Activated CD4-positive, alpha-beta T cell treated with anti-CD3 and anti-CD28 coated beads, Interleukin-2, amount 50 U/mL, for 4 hours (primary cell): ENCODE results near the gene BCAR3.
"Not testable (repeated sequence)": the region's sequence is repeated elsewhere in the genome, so short reads cannot be mapped to it uniquely, and the experiment has no call there.

ENCODE experiments used
- DNase-seq, 2 experiments: peaks; one replicate each; pipeline ENCODE4 v3.0.0-alpha.2; 2020

The BCAR3 gene

DNA sequence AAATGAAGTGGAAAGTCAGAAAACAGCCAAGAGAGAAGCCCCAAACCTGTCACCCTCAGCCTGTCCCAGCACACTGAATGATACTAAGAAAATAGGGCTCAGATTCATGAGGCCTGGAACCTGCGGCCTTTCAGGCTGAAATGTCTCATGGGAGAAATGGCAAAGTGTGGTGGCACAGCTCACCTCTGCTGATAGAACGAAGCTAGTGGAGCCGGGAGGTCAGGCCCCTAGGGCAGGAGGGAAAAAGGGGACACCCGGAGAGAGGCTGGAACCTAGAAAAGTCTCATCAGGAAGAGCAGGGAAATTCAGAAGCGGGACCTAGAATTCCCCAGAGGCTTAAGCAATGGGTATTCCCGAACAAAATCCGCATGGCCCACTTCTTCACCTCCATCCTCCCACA is 107.1 kb downstream of the BCAR3 start:
- DNase-seq: no peak

DNA sequence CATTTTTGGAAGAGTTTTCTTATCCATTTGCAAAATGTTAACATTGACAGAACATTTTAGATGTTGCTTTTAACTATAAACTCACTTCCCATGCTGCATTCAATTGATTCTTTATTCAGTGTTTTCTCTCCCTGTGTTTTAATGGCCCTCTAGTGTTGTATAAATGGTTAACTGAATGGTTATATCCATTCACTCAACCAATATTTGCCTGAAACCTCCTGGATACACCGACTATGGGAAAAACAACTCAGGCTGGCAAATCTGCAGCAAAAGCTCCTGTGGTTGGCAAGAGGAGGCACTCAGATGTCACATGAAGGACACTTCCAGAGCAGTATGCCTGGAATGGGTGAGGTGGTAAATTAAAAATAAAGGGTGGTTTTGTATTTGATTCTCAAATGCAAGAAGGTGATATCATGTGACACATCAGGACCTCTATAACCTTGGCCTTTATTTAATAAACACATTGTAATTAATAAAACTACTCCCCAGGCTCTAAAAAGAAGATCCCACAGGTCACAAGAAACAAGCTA is 107.6 kb downstream of the BCAR3 start:
- DNase-seq: no peak

DNA sequence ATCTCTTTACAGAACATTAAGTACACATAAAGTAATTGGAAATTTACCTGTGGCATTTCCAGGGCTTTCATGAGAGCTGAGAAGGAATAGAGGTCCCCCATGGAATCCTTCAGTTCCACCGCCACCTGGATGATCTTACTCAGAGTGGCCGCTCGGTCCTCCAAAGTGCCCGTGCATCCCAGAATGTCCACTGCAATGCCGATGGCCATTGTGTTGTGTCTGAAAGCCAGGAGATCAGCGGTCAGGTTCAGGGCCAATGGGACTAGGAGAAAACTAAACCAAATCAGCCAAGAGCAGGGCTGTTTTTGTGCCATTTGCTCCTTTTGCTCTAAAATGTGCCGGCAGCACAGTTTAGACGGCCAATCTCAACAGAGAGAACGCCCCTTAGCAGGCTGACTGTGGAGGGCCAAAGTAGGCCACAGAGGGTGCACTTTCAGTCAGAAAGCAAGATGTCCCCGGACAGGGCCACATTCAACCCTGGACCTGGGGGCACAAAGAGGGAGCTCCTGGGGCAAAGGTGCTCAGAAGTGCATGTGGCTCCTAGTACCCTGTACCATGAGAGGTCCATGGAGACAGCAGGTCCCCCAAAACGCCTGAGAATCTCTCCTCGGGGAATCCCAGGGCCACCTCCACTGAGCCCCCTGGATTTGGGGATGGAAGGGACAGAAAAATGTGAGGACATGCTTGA is 109.9 kb downstream of the BCAR3 start:
- no peak for DNase-seq

DNA sequence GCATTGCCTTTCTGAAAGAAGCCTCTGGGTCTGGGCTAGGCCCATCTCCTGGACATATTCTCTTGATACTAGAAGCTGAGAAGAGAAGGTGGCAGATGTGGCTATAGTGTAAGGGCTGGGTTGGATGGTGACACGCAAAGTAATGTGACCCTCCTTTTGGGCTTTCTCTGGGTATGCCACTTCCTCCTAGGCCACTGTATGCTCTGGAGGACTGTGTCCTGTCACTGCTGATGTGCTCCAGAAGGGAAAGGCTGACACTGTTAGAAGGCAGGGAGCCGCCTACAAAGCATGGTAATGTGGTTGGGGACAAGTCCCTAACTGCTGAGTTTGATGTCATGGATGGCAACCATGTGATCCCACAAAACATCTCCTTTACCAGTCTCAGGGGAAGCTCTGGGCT is 112.1 kb downstream of the BCAR3 start:
- no peak for DNase-seq

DNA sequence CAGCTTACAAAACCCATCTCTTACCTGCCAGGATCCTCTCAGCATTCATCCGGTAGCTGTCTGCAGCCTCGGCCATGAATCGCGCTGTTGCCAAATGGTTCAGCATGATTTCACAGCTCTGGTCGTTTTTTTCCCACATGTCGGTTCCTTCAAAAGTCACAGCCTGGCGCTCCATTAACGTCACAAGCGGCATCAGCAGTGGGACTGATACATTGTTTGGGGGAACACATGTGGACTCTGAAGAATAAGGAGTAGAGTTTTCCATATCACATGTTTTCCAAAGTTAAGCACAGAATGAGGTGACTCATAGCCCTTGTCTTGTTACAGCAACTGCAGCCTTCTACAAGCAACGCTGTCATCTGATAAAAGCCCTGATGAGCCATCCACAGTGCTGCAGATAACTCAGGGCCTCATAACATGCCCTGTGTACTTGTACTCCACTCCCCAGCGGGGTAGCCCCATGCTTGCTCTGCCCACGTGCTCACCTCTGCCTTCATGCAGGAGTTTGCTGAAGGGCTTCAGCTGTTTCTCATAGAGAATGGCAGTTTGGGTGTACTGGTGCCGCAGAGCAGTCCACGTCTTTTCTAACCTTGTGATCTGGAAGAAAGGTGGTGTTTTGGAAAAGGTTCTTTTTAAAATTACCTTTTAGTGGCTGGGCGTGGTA is 114.2 kb downstream of the BCAR3 start:
- DNase-seq: no peak

DNA sequence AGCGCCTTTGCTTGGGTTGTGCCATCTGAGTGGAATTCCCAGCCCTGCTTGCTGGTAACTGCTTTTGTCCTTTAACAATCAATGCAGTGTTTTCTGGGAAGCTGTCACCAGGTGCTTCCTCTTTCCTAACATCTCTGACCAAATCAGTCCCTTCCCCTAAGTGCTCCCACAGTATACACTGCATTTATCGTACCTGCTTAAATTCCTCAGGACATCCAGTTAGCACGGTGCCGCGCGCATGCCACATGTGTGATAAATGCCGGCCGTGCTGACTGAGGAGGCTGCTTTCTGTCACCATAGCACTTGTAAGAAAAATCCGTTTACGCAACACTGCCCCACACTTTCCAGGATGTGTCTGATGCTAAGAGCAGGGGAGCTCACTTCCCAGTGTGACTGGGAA is 115.4 kb downstream of the BCAR3 start:
- no peak for DNase-seq

DNA sequence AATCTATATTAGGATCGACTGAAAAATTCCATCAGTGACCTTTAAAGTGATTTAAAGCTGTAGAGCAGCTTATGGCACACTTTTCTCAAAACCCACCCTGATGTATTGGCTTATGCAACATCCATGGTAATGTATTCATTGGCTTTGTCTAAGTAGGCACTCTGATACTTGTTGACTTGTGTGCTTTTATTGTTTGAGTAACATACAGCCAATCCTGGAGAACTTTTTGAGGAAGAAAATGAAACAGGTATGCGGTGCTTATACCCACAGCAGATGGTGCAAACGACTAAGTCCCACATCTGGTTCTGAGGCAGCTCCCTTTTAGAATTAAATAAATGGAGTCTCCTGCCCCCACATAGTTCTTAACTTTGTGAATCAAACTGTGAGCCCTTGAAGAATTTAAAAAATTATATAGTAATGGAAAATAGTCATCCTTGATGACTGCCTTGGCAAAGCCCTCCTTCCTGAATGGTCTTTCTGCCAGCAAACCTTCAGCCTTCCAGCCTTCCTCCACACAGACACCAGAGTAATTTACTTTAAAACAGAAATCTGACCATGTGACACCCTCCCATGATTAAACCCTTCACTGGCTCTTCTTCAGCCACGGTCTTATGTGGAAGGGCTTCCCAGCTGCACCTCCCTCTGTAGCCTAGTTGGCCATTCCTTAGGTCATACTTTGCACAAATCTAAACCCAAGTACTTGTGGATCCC is 116.0 kb downstream of the BCAR3 start:
- no peak for DNase-seq

DNA sequence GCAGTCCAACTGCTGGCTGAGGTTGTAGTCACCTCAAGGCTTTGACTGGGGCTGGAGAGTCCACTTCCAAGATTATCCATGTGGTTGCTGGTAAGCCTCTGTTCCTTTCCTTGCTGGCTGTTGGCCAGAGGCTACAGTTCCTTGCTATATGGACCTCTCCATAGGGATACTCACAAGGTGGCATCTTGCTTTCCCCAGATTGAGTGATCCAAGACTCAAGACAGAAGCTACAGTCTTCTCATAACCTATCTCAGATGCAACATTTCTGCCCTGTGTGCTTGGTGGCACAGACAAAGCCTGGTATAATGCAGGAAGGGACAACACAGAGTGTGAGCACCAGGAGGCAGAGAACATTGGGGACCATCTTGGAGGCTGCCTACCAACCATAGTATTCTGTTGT is 121.9 kb downstream of the BCAR3 start:
- DNase-seq: no peak

DNA sequence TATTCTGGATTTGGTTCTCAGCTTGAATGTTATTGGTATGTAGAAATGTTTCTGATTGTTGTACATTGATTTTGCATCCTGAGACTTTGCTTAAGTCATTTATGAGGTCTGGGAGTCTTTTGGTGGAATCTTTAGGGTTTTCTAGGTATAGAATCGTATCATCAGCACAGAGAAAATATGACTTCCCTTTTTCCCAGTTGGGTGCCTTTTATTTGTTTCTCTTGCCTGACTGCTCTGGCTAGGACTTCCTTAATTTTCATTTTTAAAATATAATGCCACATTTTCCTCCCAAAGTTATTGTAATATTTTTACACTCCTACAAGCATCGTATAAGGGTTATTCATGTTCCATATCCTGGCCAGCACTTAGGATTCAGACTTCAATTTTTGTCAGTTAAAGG is 122.6 kb downstream of the BCAR3 start:
- no peak for DNase-seq

DNA sequence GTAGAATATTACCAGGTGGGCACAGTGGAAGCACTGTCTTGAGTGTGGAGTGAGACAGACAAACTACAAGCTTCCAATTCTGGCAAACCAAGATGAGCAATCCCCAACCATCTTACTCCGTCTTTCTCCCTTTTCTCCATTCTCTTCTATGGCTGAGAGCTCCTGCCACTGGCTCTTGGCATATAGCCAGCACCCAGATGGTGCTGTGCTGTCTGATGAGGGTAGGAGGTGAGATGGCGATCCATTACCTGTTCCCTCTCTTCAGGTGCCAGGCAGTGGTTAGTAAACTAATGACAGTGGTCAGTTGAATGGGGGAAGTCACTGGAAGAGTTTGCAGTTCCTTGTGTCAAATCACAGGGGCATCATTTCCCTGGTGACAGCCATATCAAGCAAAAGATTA is 125.3 kb downstream of the BCAR3 start:
- DNase-seq: no peak

DNA sequence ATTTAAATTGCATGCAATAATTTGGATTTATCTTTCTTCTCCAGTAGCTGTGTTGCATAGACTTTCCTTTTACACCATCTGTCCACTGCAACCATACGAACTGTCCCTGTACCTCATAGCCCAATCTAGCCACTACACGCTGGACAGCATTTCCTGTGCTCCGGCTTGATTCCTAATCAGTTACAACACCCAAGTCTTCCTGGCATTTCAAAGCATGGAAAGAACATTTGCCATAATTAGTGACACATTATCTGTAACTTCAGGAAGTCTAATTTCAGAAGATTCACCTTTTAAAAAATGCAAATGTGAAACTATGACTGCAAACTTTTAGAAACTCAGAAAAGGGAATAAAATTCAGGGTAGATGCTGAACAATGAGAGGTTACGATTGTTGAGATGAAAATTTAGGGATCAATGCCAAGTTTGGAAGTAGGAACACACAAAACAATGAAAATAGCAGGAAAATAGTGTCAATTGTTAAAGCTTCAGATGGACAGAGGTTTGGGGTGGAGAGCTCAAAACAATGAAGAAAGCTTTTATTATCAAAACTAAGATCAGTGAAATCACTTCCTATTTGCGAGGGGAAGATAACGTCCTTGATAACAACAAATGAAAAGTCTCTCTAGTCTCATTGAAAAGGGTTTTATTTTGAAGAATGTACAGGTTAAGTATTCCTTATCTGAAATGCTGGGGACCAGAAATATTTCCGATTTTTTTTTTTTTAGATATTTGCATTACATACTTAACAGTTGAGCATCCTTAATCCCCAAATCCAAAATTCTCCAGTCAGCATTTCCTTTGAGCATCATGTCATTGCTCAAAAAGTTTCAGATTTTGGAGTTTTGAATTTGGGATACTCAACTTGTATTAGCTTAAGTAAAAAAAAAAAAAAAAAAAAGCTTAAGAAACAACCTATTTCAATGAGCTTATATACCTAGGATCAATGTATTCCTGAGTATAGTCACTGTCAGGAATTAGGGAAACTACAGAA is 126.5 kb downstream of the BCAR3 start:
- DNase-seq: no peak

DNA sequence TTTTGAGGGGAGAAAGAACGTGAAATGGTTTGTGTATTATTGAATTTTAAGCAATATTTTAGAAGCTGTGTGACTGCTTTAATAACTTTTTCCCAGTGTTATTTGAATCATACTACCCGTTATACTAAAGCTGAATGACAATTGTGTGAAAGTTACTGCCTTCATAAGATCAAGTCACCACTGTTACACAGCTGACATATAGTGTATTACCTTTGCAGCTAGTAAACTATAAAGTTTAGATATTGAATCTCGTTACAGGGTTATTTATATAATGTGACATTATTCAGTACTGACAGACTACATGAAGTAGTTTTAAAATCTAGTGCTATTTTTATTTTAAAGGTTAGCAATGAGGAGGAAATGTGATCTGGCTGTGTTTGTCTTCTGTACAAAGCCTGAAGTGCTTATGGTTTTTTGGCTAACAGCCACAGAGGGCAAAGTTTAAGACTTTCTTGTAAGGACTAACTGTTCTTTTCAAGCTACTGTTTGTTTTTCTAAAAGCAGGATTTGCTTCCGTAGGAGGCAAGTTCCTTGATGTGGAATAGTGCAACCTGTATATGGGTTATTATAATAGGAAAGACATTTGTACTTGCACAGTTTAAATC is 127.6 kb downstream of the BCAR3 start:
- not testable (repeated sequence) for DNase-seq

DNA sequence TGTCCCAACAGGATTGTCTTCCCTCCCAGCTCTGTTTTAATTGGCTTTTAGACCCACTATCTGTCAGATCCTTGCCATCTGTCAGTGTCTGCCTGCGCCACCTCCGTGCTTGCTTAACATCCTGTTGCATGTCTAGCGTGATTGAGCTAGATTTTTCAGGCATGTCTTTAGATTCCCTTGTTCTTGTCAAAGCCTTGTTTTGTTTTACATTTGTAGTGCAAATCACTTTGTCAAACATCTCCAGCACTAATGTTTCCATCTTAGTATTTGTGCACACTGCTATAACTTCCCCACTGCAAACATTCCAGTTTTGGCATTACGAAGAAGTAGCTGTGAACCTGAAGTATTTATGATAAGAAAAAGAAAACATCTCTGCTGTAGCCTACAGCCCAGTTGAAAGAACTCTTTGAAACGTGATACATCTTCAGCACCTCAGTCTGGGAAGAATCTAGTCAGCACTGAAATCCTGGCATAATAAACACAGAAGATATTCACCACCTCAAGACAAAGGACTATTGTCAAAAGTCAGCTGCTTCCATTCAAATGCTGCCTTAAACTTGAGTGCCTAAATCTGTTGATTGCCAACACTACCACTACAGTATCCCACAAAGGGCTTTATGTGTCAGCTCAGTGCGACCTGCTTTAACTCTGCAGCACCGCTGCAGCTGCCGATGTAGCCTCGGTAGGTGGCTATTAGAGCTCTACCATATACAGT is 128.7 kb downstream of the BCAR3 start:
- no peak for DNase-seq

DNA sequence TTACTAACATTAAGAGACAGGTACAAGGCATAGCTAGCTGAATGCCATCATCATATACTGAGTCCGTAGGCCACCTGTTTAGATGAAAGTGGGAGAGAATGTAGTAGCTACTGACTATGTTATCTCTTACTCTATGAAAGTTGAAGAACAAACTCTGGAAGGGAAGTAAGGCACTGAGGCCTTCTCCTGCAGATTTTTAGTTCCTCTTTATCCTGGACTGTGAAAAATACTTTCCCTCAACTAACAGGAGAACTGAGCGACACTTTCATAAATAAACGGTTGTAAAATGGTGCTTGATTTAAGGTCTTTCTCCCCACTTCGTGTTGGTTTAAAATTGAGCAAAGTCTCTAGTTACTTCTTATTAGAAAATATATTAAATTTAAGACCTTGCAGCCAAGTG is 131.8 kb downstream of the BCAR3 start:
- DNase-seq: no peak

DNA sequence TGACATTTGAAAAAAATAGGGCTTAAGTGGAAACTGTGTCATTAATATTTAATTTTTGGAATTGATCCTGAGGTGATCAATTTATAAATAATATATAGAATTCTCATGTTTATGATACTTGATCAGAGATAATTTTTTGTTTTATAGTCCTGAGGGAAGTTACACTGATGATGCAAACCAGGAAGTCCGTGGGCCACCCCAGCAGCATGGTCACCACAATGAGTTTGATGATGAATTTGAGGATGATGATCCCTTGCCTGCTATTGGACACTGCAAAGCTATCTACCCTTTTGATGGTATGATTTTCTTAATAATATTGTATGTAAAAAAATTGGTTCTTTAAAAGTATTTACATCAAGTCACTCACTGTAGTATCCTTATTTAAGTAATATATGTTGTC is 132.5 kb downstream of the BCAR3 start:
- DNase-seq: no peak

DNA sequence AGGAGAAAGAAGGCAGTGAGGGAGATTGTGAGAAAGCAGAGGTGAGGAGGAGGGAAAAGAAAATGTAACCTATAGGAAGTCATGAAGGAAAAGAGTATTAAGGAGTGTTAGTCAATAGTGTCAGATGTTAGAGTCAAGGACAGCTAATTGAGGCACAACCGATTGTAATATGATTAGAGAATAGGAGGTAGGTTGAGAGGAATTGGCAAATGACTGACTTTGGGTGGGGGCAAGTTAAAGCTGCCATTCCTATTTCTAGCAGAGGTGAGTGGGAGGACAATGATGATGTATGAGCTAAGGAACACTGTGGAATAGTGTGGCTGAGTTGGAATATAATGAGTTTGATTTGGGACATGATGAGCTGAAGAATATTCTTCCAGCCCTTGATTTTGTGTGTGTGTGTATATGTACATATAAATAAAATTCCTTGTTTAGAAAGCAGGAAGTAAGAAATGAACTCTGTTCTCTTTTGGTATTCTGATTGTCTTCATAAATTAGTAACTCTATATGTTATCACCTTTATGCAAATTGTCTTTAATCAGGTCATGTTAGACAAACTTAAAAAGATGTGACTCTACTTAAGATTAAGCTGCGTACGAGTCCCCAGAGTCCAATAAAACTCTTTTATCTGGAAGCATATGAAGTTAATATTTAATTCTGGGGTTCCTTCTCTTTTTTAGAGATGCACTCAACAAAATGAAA is 135.3 kb downstream of the BCAR3 start:
- no peak for DNase-seq

DNA sequence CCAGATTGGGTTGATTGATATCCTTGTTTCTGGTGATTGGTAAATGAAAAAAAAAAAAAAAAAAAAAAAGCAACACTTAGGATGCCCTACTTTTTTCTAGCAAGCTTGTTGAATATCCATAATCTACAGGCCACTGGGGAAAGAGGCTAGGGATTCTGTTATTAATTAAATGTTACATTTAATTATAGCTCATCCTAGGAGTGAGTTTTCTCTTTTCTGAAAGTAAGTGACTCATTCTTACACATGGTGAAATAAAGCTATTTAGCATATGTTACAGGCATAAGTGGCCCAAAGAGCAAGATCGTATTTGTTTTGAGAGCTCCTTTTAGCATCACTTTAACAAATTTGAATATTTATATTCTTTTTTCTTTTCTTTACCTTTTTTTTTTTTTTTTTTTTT is 139.2 kb downstream of the BCAR3 start:
- no peak for DNase-seq

DNA sequence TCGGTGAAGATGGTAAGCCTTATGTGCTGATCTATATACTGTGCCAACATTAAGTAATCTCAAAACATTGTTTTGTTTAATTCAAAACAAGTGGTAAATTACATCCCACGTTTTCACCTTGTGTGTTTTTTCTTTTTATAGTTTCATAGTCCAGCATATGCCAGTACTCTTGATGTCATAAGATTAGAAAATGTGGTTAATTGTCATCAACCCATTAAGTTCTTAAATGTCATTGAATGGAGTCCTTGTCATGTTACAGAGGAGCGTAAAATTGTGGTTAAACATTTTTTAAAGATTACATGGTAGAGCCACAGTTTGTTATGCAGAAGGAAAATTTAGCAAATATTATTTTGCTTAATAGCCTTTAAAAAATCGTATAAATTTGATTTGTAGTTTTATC is 140.6 kb downstream of the BCAR3 start:
- DNase-seq: no peak

DNA sequence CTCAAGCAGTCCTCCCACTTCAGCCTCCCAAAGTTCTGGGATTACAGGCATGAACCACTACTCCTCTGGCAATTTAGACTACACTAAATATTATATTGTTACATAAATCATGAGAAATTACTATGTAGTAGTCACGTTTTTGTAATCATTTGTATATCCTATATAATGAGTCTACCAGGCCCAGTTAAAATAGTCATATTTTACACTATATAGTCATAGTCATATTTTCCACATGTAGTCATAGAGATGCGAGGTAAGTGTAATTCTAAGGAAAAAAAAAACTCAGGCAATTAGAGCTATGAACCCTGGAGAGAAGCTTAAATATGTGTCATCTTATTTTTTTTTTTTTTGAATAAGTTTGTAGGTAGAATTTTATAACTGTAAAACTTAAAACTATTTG is 143.7 kb downstream of the BCAR3 start:
- no peak for DNase-seq

DNA sequence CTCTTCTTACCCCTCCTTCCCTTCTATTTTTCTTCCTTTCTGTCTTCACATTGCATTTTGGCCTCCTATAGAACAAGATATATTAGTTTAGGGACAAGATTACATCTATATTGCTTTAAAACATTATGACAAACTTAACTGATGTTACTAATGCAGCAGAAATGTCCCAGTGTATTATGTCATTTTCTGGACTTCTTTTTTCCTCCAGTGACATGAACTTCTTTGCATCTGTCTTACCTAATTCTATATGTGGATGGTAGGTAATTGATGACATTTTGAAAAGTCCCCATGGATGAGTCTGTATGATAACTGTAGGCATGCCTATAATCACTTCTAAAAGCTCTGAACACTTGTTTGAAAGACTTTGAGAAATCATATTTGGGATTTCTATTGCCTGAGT is 144.2 kb downstream of the BCAR3 start:
- DNase-seq: no peak

DNA sequence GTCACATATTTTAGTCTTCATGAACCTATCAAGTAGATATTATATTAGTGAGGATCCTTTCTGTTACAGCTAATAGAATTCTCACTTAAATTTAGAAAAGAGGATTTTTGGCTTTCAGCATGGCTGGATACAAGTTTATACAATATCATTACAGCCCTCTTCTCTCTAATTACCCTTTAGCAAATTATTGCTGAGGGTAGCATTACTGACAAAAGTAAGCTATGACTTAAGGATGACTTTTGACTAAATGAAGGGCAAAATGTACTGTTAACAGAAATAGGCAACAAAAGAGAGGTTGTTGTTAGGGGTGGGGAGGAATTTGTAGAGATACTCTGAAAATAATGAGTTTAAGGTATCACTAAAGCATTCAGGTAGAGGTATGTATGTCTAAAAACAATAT is 148.0 kb downstream of the BCAR3 start:
- no peak for DNase-seq
